Ramos (cell line): ENCODE data around the gene FASTKD2.

ENCODE experiments used
- in situ Hi-C: fragments of 300-500 bp; cut with MboI; formaldehyde crosslinking; loops from one replicate; pipeline ENCODE4 v1.14.3; 2022; ENCODE audit warnings: low sequenced_read_pairs; ENCODE audit not compliant: unreplicated experiment

Gene FASTKD2

GRCh38 chr2:206831442-206831995, 66.1 kb downstream of the FASTKD2 start:
- in situ Hi-C loops, result no loop called here

GRCh38 chr2:206832873-206833272, 67.5 kb downstream of the FASTKD2 start:
- in situ Hi-C loops, result no loop called here

- in situ Hi-C loops, result no loop called here
Observed at GRCh38 chr2:206833291-206833690, 67.9 kb downstream of the FASTKD2 start.

GRCh38 chr2:206836722-206837121, 71.3 kb downstream of the FASTKD2 start:
- in situ Hi-C loops, result no loop called here

GRCh38 chr2:206837775-206838174, 72.4 kb downstream of the FASTKD2 start:
- in situ Hi-C loops, result no loop called here

- in situ Hi-C loops, result no loop called here
Observed at GRCh38 chr2:206838690-206839089, 73.3 kb downstream of the FASTKD2 start.

GRCh38 chr2:206840999-206841398, 75.6 kb downstream of the FASTKD2 start:
- in situ Hi-C loops, result no loop called here
